HEK293 (cell line): ENCODE data around the gene HARS2.
A peak's percentile ranks its signal among the peaks of the same experiment; 100 is the strongest.

Experiments used
- CTCF ChIA-PET: fragments of 350-600 bp; formaldehyde crosslinking; extraction: SDS; loops from one replicate; lab custom pipeline; 2021; ENCODE audit warnings: antibody characterized with exemption; lab: Yijun Ruan, JAX
- POLR2A ChIA-PET: fragments of 300-600 bp; formaldehyde crosslinking; extraction: SDS; loops from one replicate; lab custom pipeline; 2020; ENCODE audit warnings: antibody characterized with exemption, inconsistent platforms; lab: Yijun Ruan, JAX
- H3K27ac ChIP-seq: fragments of 200-500 bp; sonication (Bioruptor generic); 2 replicates; pipeline ENCODE4 v1.5.1; 2014; ENCODE audit warnings: low read depth, low read length, control low read depth, inconsistent platforms; ENCODE audit errors: extremely low read depth
- H3K36me3 ChIP-seq, 2 experiments: fragments of 200-500 bp in 1 of 2; sonication (Bioruptor generic) in 1 of 2; 1 replicate in 1 of 2; 2 replicates in 1 of 2; pipeline ENCODE4 v1.5.1; 2014 to 2017; ENCODE audit warnings: inconsistent platforms in 2 of 2, low read length in 2 of 2; ENCODE audit not compliant: control insufficient read depth in 2 of 2, insufficient read depth in 1 of 2
- H3K4me1 ChIP-seq: fragments of 200-500 bp; sonication (Bioruptor generic); 2 replicates; pipeline ENCODE4 v1.5.1; 2014; ENCODE audit warnings: mild to moderate bottlenecking, low read length, inconsistent platforms; ENCODE audit not compliant: control insufficient read depth, insufficient read depth
- H3K4me3 ChIP-seq: 2 replicates; pipeline ENCODE4 v1.5.1; 2011; ENCODE audit warnings: low read depth, mild to moderate bottlenecking, control low read depth, low read length, moderate library complexity
- H3K9me3 ChIP-seq: fragments of 200-500 bp; sonication (Bioruptor generic); 2 replicates; pipeline ENCODE4 v1.5.1; 2014; ENCODE audit warnings: low read depth, low read length, inconsistent platforms; ENCODE audit not compliant: control insufficient read depth, insufficient read depth
- OVOL3 ChIP-seq: fragments of 450-650 bp; formaldehyde crosslinking; IDR thresholded peaks from 2 replicates; pipeline ENCODE4 v1.5.1; 2016; ENCODE audit warnings: missing biosample characterization, missing genetic modification characterization
- ZBTB20 ChIP-seq: fragments of 450-650 bp; formaldehyde crosslinking; IDR thresholded peaks from 2 replicates; pipeline ENCODE4 v1.5.1; 2016; ENCODE audit warnings: missing biosample characterization, missing genetic modification characterization
- ZBTB8A ChIP-seq: fragments of 450-650 bp; formaldehyde crosslinking; IDR thresholded peaks from 2 replicates; pipeline ENCODE4 v1.5.1; 2016; ENCODE audit warnings: missing biosample characterization, missing genetic modification characterization
- ZFP3 ChIP-seq: fragments of 450-650 bp; formaldehyde crosslinking; IDR thresholded peaks from 2 replicates; pipeline ENCODE4 v1.5.1; 2016; ENCODE audit warnings: low read depth, missing biosample characterization, missing genetic modification characterization
- ZFP41 ChIP-seq: fragments of 450-650 bp; formaldehyde crosslinking; IDR thresholded peaks from 2 replicates; pipeline ENCODE4 v1.5.1; 2016; ENCODE audit warnings: missing biosample characterization, missing genetic modification characterization, borderline replicate concordance
- ZNF184 ChIP-seq: fragments of 450-650 bp; IDR thresholded peaks from 2 replicates; pipeline ENCODE4 v1.5.1; 2018; ENCODE audit warnings: missing biosample characterization, mild to moderate bottlenecking, missing genetic modification characterization
- ZNF24 ChIP-seq: fragments of 450-650 bp; formaldehyde crosslinking; IDR thresholded peaks from 2 replicates; pipeline ENCODE4 v1.5.1; 2016; ENCODE audit warnings: missing biosample characterization, missing genetic modification characterization
- ZNF280C ChIP-seq: fragments of 450-650 bp; formaldehyde crosslinking; IDR thresholded peaks from 2 replicates; pipeline ENCODE4 v1.5.1; 2016; ENCODE audit warnings: missing biosample characterization, missing genetic modification characterization
- ZNF362 ChIP-seq: fragments of 450-650 bp; formaldehyde crosslinking; IDR thresholded peaks from 2 replicates; pipeline ENCODE4 v1.5.1; 2016; ENCODE audit warnings: missing biosample characterization, missing genetic modification characterization
- ZNF366 ChIP-seq: fragments of 450-650 bp; formaldehyde crosslinking; conservative IDR thresholded peaks from 2 replicates; pipeline ENCODE4 v1.5.1; 2016; ENCODE audit warnings: missing biosample characterization, missing genetic modification characterization
- ZNF391 ChIP-seq: fragments of 450-650 bp; formaldehyde crosslinking; IDR thresholded peaks from 2 replicates; pipeline ENCODE4 v1.5.1; 2016; ENCODE audit warnings: low read depth, missing biosample characterization, missing genetic modification characterization, borderline replicate concordance
- ZNF521 ChIP-seq: fragments of 450-650 bp; formaldehyde crosslinking; IDR thresholded peaks from 2 replicates; pipeline ENCODE4 v1.5.1; 2017; ENCODE audit warnings: missing biosample characterization, mild to moderate bottlenecking, missing genetic modification characterization
- ZNF560 ChIP-seq: fragments of 450-650 bp; formaldehyde crosslinking; IDR thresholded peaks from 2 replicates; pipeline ENCODE4 v1.5.1; 2017; ENCODE audit warnings: missing biosample characterization, missing genetic modification characterization, borderline replicate concordance
- ZNF585B ChIP-seq: fragments of 450-650 bp; formaldehyde crosslinking; IDR thresholded peaks from 2 replicates; pipeline ENCODE4 v1.5.1; 2016; ENCODE audit warnings: missing biosample characterization, missing genetic modification characterization
- ZNF600 ChIP-seq: fragments of 450-650 bp; formaldehyde crosslinking; IDR thresholded peaks from 2 replicates; pipeline ENCODE4 v1.5.1; 2016; ENCODE audit warnings: missing biosample characterization, missing genetic modification characterization
- ZNF610 ChIP-seq: fragments of 450-650 bp; formaldehyde crosslinking; IDR thresholded peaks from 2 replicates; pipeline ENCODE4 v1.5.1; 2016; ENCODE audit warnings: missing biosample characterization, missing genetic modification characterization, borderline replicate concordance
- ZNF624 ChIP-seq: fragments of 450-650 bp; formaldehyde crosslinking; IDR thresholded peaks from 2 replicates; pipeline ENCODE4 v1.5.1; 2017; ENCODE audit warnings: missing biosample characterization, missing genetic modification characterization
- ZNF677 ChIP-seq: fragments of 450-650 bp; IDR thresholded peaks from 2 replicates; pipeline ENCODE4 v1.5.0; 2018; ENCODE audit warnings: missing biosample characterization, mild to moderate bottlenecking, missing genetic modification characterization, moderate library complexity
- ZNF843 ChIP-seq: fragments of 450-650 bp; formaldehyde crosslinking; IDR thresholded peaks from 2 replicates; pipeline ENCODE4 v1.5.1; 2016; ENCODE audit warnings: missing biosample characterization, missing genetic modification characterization
- TF ChIP-seq, protein P1 (sequence below): fragments of 450-650 bp; formaldehyde crosslinking; IDR thresholded peaks from 2 replicates; pipeline ENCODE4 v1.5.1; 2016; ENCODE audit warnings: missing biosample characterization, missing genetic modification characterization
- TF ChIP-seq, protein P2 (sequence below): fragments of 450-650 bp; formaldehyde crosslinking; IDR thresholded peaks from 2 replicates; pipeline ENCODE4 v1.5.1; 2016; ENCODE audit warnings: missing biosample characterization, missing genetic modification characterization

Gene HARS2

GRCh38 chr5:140725799-140726471 lies 34.7 kb downstream of the HARS2 start (continued):
- TF ChIP-seq ZNF362: no peak
- TF ChIP-seq, protein P1, sequence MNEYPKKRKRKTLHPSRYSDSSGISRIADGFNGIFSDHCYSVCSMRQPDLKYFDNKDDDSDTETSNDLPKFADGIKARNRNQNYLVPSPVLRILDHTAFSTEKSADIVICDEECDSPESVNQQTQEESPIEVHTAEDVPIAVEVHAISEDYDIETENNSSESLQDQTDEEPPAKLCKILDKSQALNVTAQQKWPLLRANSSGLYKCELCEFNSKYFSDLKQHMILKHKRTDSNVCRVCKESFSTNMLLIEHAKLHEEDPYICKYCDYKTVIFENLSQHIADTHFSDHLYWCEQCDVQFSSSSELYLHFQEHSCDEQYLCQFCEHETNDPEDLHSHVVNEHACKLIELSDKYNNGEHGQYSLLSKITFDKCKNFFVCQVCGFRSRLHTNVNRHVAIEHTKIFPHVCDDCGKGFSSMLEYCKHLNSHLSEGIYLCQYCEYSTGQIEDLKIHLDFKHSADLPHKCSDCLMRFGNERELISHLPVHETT (tag by site-specific recombination): peak; percentile 90
- TF ChIP-seq ZBTB20 (tag by site-specific recombination): no peak
- TF ChIP-seq ZNF677 (tag by site-specific recombination): no peak
- TF ChIP-seq ZBTB8A (tag by site-specific recombination): peak; percentile 79
- TF ChIP-seq, protein P2, sequence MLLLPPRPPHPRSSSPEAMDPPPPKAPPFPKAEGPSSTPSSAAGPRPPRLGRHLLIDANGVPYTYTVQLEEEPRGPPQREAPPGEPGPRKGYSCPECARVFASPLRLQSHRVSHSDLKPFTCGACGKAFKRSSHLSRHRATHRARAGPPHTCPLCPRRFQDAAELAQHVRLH (tag by site-specific recombination): peak; percentile 58; the same call in 1 of the 2 replicates
- no peak for TF ChIP-seq ZNF280C (tag by site-specific recombination)
- peak; percentile 86; the same call in 1 of the 2 replicates for TF ChIP-seq ZNF391 (tag by site-specific recombination)
- peak; percentile 81 for TF ChIP-seq ZNF610 (tag by site-specific recombination)
- no peak for TF ChIP-seq ZNF521 (tag by site-specific recombination)
- no peak for TF ChIP-seq ZFP3 (tag by site-specific recombination)

DNA sequence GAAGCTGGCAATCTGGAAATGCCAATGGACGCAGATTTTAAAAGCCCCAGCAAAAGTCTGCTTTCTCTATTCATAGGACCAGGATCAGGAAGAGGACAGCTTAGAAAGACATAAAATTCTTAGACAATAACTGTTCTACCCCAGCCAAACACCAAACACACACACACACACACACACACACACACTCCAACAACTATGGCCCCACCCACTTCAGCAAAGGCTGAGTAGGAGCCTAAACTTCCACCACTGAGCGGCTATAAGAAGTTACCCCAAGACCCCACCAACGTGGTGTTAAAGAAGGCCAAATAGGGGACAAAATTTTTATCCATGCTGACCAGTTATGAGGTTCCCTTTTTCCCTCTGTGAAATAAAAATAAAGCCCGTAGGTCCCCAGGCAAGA lies 41.8 kb downstream of the HARS2 start:
- Histone ChIP-seq H3K36me3 (no peaks in the 10 kb centered on the region), H3K4me1 (no peaks in the 10 kb centered on the region), H3K27ac (no peak overlapping the region), H3K9me3 (no peaks in the 10 kb centered on the region), H3K4me3 (no peak overlapping the region)
- TF ChIP-seq ZNF366 (tag by site-specific recombination) (no peak), ZFP41 (no peak), ZNF560 (tag by site-specific recombination) (no peak), ZNF600 (no peak), OVOL3 (tag by site-specific recombination) (no peak), ZNF624 (tag by site-specific recombination) (no peak), ZNF843 (tag by site-specific recombination) (no peak), ZNF184 (tag by site-specific recombination) (no peak), ZNF585B (tag by site-specific recombination) (no peak), ZNF24 (tag by site-specific recombination) (no peak)
- ChIA-PET CTCF (interaction anchor here (0.7 to 1.3 kb wide), 3 partner anchors 13 to 367 kb away, joined by 3 to 5 read pairs (median 4); no protein-coding TSS in a partner anchor), POLR2A (no interaction called here)
